Activated CD4-positive, CD25-positive, alpha-beta regulatory T cell (primary cell): ENCODE results near the gene ZNF205.
"Not testable (repeated sequence)": the region's sequence is repeated elsewhere in the genome, so short reads cannot be mapped to it uniquely, and the experiment has no call there.

Experiments
- DNase-seq, 4 experiments: peaks; one replicate each; lab custom pipeline; 2025; lab: John Stamatoyannopoulos, UW

Gene ZNF205

DNA sequence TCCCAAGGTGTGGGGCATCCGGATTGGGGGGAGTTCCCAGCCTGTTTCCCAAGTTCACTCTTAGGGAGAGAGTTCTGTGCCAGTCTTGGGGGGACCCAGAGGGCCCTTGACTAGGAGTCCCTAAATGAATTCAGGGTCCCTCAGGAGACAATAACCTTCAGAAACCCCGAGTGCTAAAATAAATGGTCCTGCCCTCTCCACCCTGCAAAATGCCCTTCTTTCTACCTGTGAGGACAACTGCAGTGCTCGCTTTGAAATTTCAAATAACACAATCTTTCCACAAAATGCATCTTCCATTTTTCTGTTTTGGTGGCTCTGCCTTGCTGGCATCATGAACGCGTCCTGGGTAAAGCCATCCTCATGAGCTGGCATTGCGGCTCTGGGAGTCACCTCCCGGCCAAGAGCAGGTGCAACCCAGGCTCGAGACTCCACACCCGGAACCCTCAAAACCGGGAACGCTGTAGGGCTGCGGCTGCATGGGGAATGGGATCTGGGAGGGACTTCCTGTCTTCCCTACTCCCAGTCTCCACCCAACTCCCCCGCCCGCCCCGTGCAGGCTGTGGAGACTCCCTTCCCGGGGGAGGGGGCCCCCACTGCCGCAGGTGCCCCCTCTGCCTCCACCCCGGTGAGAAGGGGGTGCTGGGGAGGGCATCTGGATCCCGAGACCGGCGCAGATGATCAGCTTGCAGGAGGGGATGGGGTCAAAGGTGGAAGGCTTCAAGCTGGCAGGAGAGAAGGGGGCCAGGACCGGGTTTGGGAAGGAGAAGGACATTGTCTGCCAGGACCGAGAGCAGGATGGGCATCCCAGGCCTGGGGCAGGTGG, at the start of gene ZNF205:
ZNF205 (plus strand) TSS at position 529 of the 823 bp plus-strand sequence. CDS start 845 bp downstream, outside the sequence.
- DNase-seq = no peak

DNA sequence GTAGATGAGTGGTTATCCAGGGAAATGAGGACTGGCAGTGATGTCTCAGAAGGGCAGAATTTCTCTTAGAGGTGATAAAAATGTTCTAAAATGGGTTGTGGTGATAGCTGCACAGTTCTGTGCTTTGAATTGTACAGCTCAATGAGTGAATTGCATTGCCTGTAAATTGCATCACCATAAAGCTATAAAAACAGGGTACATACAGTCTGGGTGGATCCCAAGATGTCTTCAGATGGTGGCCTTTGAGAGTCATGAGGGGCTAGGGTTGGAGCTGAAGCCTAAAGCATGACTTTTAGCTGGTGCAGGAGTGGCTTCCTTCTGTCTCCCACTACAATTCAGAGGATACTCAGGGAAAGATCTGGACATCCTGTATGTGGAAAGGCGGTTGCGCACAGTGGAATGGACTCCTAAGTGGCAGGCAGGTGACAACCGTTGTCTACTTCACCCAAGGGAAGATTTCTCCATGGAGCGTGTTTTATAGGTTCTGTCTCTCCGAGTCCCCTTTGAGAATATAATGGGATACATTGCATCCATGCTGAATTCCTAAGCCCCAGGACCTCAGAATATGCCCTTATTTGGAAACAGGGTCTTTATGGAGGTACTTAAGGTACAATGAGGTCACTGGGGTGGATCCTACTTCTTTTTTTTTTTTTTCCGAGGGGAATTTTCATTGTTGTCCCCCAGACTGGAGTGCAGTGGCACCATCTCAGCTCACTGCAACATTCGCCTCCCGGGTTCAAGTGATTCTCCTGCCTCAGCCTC, 48.6 kb upstream of the ZNF205 start:
- no peak for DNase-seq

DNA sequence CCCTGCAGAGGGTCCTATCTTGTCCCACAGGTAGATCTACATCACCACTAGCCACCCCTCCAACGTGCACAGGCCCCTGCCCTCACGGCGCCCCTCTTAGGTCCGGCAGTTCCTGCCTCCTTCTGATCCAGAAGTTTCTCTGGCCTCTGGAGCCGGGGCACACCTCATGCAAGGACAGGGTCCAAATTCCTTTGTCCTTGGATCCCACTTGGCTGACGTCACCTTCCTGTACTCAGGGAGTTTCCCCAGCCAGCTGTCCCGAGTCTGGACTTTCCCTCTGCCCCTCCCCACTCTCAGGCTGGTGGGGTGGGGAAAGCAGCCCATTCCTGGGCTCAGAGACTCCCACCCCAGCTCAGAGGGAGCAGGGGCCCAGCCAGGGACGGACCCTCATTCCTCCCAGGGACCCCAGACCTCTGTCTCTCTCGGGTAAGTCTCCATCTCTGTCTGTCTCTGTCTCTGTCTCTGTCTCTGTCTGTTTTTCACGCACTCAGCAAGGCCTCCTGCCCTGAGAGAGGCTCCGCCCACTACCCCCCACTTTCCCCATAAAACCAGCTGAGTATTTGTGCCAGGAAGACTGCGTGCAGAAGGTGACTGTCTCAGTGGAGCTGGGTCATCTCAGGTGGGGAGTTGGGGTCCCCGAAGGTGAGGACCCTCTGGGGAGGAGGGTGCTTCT, 47.2 kb upstream of the ZNF205 start, which contains the start of gene IL32:
IL32 (plus strand) TSS at position 572 of the 673 bp plus-strand sequence. CDS start 172 bp downstream, outside the sequence.
- DNase-seq = peak in 3 of 4 experiments; percentile 45 to 58 (median 46)

DNA sequence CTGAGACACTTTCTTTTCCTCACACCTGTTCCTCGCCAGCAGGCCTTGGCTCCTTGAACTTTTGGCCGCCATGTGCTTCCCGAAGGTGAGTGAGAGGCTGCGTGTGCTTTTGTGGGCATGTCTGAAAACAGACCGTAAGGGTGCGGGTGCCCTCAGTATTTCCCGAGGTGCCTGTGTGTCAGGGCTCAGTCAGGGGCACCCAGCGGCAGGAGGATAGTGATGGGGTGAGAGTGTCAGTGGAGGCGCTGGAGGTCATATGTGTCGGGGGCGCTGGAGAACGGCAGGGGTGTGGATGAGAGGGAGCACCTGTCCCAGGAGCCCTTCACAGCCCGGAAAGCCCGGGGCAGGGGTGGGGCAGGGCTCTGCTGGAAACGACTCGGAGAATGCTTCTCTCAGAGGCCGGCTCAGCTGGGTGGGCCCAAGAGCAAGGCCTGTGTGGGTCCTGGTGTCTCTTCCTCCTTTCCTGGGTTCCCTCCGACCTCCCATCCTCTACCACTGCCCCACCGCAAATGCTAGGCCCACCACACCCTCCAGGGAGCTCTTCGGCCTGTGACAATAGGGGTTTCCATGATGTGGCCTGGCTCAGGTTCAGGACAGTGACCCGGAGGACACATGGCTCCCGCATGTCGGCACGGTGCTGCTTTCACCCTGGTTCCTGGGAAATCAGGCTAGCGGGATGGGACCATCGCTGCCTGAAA, 46.5 kb upstream of the ZNF205 start:
- DNase-seq = no peak

DNA sequence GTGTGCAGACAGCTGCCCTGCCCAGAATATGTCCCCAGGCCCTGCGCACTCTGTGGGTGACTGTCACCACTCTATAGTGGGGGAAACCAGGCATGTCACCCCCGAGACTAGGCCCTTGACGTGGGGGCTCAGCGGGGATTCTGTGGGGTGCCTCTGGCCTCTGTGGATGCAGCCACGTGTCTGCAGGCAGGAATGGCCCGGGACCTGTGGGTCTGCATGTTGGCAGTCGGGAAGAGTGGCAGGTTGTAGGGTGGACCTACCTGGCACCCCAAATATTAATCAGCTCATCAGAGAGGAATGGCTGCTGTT, 46.0 kb upstream of the ZNF205 start:
- no peak for DNase-seq

DNA sequence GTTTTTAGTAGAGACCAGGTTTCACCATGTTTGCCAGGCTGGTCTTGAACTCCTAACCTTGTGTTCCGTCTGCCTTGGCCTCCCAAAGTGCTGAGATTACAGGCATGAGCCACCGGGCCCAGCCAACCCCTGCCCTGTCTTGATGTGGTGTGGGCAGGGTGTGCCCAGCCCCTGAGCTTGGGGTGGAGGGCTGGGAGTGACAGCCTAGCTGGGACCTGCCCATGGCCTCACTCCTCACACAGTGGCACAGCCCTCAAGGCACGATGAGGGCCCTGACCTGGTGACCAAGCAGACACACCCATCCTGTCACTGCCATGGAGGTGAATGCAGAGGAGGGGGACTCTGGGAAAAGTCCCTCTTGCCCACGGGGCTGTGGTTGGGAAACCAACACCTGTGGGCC, 43.9 kb upstream of the ZNF205 start:
- no peak for DNase-seq

DNA sequence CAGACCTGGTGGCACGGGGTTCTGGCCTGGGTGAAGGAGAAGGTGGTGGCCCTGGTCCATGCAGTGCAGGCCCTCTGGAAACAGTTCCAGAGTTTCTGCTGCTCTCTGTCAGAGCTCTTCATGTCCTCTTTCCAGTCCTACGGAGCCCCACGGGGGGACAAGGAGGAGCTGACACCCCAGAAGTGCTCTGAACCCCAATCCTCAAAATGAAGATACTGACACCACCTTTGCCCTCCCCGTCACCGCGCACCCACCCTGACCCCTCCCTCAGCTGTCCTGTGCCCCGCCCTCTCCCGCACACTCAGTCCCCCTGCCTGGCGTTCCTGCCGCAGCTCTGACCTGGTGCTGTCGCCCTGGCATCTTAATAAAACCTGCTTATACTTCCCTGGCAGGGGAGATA, 43.2 kb upstream of the ZNF205 start:
- not testable (repeated sequence) for DNase-seq

DNA sequence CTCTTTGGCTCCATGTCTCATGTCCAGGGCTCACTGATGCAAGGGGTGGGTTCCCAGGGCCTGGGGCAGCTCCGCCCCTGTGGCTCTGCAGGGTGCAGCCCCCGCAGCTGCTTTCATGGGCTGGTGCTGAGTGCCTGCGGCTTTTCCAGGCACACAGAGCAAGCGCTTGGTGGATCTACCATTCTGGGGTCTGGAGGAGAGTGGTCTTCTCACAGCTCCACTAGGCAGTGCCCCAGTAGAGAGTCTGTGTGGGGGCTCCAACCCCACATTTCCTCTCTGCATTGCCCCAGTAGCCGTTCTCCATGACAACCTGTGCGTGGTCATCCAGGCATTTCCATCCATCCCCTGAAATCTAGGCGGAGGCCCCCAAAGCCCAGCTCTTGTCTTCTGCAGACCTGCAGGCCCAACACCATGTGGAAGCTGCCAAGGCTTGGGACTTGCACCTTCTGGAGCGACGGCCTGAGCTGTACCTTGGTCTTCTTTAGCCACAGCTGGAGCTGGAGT, 41.7 kb upstream of the ZNF205 start:
- no peak for DNase-seq

DNA sequence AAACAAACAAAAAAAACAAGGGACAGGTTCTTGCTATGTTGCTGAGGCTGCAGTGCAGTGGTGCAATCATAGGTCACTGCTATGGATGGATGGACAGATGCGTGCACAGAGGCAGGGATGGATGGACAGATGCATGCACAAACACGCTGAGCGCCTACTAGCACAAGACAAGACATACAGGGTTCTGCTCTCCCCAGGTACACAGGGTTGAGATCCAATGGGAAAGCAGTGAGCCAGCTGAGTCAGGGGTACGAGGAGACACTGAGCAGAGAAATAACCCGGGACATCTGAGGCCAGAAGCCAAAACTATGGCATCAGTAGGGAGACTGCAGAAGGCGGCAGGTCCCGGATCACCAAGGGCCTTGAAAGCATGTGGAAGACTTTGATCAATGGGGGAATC, 40.7 kb upstream of the ZNF205 start:
- DNase-seq = no peak

DNA sequence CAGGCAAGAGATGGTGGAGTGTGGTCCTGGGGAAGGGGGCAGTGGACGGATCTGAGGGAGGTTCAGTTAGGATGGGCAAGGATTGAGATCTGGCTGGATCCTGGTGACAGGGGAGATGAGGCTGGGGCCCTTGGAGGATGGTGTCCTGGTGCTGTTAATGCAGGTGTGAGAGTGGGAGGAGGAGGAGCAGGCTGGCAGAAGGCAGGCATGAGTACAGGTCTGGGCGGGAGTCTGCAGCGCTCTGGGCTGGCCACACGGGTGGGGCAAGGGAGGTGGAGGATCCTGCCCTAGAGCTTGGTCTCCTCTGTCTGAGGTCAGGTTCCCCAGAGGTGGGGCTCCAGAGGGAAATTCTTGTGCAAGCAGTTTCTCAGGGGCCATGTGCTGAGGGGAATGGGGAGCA, 40.2 kb upstream of the ZNF205 start:
- not testable (repeated sequence) for DNase-seq

DNA sequence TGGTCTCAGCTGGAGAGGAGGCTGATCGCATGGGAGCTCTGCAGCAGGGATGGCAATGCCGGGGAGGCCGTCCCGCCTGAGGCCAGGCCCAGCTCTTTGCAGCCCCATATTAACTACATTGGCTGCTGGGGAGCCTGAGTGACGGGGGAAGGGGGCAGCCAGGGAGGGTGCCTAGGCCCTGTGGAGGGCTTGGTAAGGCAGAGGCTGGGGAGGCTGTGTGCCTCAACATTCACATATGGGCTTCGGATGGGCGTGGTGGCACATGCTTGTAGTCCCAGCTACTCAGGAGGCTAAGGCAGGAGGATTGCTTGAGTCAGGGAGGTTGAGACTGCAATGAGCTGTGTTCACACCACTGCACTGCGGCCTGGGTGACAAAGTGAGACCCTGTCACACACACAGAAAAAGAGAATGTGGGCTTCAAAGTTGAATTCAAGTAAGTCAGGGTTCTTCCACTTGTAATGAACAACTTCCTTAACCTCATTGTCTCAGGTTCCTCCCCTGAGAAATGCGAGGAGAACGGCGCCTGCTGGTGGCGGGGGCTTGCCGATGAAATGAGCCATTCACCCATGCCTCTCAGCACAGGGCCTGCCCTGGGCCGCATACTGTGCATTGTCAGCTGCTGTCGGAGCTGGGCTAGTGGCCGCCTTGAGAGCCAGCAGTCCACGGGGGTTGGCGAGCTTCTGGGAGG, 39.7 kb upstream of the ZNF205 start:
- DNase-seq = not testable (repeated sequence)

DNA sequence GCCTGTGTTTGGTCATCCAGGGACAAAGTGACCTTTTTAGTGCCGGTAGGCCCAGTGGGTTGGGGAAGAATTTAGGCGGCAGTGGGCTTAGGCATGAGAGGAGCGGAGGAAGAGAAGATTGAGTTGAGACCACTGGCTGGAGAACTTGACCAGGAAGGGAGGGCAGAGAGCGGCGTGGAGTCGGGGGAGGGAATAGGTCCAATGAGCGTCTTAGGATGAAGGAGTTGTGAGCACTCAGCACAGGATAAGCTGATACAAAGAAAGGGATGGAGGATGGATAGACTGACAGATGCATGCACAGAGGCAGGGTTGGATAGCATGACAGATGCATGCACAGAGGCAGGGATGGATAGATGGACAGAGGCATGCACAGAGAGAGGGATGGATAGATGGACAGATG, 38.9 kb upstream of the ZNF205 start:
- DNase-seq = no peak

DNA sequence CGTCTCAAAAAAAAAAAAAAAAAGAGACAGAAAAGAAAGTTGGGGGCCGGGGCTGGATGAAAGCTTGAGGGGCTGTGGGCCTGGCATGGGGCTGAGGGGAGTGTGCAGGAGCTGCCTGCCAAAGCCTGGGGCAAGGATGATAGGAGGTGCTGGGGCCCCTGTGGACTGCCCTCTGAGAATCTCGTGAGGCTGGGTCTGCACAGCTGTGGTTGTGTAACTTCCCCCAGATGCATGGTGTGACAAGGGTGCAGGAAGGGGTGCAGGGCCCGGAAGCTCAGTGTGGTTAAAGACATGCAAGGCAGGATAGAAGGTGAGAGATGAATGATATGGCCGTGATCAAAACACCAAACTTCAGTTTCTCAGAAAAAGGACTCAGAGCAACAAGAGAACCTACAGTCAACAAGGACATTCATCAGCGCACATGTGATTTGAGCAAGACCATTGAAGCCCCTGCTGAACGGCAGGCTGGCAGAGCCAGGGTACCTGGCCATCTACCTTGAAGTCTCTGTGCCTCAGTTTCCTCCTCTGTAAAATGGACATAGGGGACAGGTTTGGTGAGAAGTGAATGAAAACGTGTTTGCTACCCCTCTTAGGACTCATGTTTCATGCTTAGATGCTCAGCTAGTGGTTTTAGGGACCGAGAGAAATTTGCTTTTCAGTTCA, 37.4 kb upstream of the ZNF205 start:
- peak; percentile 38 to 74 (median 64) for DNase-seq

DNA sequence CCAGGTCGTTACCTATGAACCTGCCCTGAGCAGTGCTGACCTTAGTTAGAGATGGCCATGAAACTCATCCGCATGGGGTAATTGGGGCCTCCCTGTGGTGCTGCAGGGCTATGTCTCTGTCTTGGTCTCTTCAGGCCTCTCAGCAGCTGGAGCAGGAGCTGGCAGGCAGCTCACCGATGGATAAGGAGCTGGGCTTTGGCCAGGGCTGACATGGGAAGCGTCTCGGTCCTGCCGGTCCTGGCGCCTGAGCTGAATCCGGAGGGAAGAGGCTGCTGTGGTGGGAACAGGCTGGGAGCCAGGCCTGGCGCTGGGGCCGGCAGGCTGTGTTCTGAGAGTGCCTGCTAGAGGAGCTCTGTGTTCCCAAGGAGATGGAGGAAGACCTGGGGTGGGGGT, 36.9 kb upstream of the ZNF205 start:
- no peak for DNase-seq

DNA sequence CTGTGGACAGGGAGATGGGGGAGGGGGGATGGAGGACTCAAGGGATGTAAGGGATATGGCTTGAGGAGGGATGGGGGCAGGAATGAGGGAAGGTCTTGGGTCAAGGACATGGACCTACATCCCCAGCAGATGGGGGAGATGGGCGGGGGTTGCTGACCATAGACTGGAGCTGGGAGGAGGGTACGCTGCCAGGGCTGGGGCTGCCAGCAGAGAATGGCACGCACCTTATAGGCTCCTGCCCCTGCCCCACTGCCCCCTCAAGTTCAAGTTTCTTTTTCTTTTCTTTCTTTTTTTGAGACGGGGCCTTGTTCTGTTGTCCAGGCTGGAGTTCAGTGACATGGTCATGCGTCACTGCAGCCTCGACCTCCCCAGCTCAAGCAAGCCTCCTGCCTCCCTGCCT, 36.4 kb upstream of the ZNF205 start:
- DNase-seq = not testable (repeated sequence)

DNA sequence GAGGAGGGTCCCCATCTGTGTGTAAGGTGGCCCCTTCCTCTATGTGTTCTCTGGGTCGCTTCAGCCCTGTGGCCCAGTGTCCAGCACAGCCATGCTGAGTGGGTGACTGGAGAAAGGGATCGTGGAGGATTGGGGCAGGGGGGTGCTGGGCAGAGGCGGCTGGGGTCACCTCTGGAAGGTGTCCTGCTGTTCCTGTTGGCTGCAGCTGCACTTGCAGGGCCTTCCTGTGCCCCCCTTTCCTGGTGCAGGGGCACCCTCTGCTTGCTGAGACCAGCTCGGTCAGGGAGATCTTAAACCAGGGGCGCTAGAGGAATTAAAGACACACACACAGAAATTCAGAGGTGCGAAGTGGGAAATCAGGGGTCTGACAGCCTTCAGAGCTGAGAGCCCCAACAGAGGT, 35.8 kb upstream of the ZNF205 start:
- no peak for DNase-seq

DNA sequence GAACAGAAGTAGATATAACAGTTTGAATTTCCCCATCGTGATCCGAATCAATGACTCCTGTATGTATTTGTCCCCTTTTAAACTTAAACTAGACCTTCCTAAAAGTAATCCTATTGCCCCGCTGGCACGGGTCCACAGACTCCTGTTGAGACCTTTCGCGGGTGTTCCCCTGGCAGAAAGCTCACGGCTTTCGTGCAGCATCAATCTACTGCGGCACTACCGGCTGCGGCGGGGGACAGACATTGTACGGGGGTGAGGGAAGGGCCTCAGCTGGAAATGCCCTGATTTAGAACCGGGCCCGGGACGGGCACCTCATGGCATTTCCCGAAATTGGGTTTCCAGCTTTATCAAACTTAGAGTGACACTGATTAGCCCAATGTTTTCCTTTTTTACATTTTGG, 32.4 kb upstream of the ZNF205 start:
- no peak for DNase-seq

DNA sequence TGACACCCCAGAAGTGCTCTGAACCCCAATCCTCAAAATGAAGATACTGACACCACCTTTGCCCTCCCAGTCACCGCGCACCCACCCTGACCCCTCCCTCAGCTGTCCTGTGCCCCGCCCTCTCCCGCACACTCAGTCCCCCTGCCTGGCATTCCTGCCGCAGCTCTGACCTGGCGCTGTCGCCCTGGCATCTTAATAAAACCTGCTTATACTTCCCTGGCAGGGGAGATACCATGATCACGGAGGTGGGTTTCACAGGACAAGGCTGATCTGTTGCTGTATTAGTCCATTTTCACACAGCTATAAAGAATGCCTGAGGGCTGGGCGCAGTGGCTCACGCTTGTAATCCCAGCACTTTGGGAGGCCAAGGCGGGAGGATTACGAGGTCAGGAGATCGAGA, 30.4 kb upstream of the ZNF205 start:
- DNase-seq = not testable (repeated sequence)

DNA sequence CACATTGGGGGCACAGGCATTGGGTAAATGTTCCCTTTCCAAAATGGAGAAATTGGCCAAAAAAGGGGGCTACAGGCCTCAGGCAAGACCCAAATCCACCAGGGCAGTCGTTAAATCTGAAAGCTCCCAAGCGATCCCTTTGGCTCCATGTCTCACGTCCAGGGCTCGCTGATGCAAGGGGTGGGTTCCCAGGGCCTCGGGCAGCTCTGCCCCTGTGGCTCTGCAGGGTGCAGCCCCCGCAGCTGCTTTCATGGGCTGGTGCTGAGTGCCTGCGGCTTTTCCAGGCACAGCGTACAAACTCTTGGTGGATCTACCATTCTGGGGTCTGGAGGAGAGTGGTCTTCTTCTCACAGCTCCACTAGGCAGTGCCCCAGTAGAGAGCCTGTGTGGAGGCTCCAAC, 29.0 kb upstream of the ZNF205 start:
- DNase-seq = not testable (repeated sequence)

DNA sequence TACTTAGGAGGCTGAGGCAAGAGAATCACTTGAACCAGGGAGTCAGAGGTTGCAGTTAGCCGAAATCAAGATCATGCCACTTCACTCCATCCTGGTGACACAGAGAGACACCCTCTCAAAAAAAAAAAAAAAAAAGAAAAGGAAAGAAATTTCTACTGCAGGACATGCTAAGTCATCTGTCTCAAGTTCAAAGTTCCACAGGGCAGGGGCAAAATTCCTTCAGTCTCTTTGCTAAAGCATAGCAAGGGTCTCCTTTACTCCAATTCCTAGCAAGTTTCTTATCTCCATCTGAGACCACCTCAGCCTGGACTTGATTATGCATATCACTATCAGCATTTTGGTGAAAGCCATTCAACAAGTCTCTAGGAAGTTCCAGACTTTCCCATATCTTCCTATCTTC, 27.9 kb upstream of the ZNF205 start:
- DNase-seq = no peak
